GM21528 (cell line): Measurements from ENCODE around the gene WDR18.
A peak's percentile ranks its signal among the peaks of the same experiment; 100 is the strongest.

ENCODE experiments used
- ATAC-seq: cut with Tn5 transposase; IDR thresholded peaks from one replicate; pipeline ENCODE4 v1.9.1; 2021; ENCODE audit warnings: mild to moderate bottlenecking, moderate library complexity; ENCODE audit not compliant: unreplicated experiment, low FRiP score

The WDR18 gene

GRCh38 chr19:984165-984967 lies at the start of gene WDR18:
WDR18 (plus strand) TSS chr19:984345; CDS start chr19:984354, 9 bp downstream.
- peak; percentile 66 for ATAC-seq

- no peak for ATAC-seq
These were observed 49.2 kb upstream of the WDR18 start for GRCh38 chr19:934865-935479.

- ATAC-seq, result no peak
These were observed 48.0 kb upstream of the WDR18 start for GRCh38 chr19:936175-936546.

GRCh38 chr19:937259-937694 lies 46.9 kb upstream of the WDR18 start:
- ATAC-seq, result no peak

- no peak for ATAC-seq
These were observed 45.8 kb upstream of the WDR18 start for GRCh38 chr19:938233-938923.

- no peak for ATAC-seq
These were observed 44.7 kb upstream of the WDR18 start for GRCh38 chr19:939439-939838.

GRCh38 chr19:939922-940321 lies 44.2 kb upstream of the WDR18 start:
- no peak for ATAC-seq

- ATAC-seq, result no peak
These were observed 43.4 kb upstream of the WDR18 start for GRCh38 chr19:940591-941291.

- ATAC-seq, result no peak
These were observed 42.6 kb upstream of the WDR18 start for GRCh38 chr19:941292-942132.

GRCh38 chr19:942133-942645 lies 42.0 kb upstream of the WDR18 start:
- no peak for ATAC-seq

- ATAC-seq, result no peak
These were observed 40.5 kb upstream of the WDR18 start for GRCh38 chr19:943551-944170.

GRCh38 chr19:944171-944567 lies 40.0 kb upstream of the WDR18 start:
- no peak for ATAC-seq

- ATAC-seq, result no peak
These were observed 39.4 kb upstream of the WDR18 start for GRCh38 chr19:944663-945241.

- no peak for ATAC-seq
These were observed 38.5 kb upstream of the WDR18 start for GRCh38 chr19:945401-946252.

- ATAC-seq, result peak; percentile 17
These were observed 36.9 kb upstream of the WDR18 start for GRCh38 chr19:947090-947706.

- ATAC-seq, result peak; percentile 61
These were observed 36.2 kb upstream of the WDR18 start for GRCh38 chr19:947707-948539.
